NAMALWA (cell line): ENCODE data around the gene PGAP6.
"Not testable (repeated sequence)": the region's sequence is repeated elsewhere in the genome, so short reads cannot be mapped to it uniquely, and the experiment has no call there.

Experiments
- DNase-seq: peaks from one replicate; pipeline ENCODE4 v3.0.0-alpha.2; 2015; ENCODE audit warnings: low spot score

The PGAP6 gene, protein sequence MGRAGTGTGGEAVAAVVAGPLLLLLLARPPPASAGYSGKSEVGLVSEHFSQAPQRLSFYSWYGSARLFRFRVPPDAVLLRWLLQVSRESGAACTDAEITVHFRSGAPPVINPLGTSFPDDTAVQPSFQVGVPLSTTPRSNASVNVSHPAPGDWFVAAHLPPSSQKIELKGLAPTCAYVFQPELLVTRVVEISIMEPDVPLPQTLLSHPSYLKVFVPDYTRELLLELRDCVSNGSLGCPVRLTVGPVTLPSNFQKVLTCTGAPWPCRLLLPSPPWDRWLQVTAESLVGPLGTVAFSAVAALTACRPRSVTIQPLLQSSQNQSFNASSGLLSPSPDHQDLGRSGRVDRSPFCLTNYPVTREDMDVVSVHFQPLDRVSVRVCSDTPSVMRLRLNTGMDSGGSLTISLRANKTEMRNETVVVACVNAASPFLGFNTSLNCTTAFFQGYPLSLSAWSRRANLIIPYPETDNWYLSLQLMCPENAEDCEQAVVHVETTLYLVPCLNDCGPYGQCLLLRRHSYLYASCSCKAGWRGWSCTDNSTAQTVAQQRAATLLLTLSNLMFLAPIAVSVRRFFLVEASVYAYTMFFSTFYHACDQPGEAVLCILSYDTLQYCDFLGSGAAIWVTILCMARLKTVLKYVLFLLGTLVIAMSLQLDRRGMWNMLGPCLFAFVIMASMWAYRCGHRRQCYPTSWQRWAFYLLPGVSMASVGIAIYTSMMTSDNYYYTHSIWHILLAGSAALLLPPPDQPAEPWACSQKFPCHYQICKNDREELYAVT

DNA sequence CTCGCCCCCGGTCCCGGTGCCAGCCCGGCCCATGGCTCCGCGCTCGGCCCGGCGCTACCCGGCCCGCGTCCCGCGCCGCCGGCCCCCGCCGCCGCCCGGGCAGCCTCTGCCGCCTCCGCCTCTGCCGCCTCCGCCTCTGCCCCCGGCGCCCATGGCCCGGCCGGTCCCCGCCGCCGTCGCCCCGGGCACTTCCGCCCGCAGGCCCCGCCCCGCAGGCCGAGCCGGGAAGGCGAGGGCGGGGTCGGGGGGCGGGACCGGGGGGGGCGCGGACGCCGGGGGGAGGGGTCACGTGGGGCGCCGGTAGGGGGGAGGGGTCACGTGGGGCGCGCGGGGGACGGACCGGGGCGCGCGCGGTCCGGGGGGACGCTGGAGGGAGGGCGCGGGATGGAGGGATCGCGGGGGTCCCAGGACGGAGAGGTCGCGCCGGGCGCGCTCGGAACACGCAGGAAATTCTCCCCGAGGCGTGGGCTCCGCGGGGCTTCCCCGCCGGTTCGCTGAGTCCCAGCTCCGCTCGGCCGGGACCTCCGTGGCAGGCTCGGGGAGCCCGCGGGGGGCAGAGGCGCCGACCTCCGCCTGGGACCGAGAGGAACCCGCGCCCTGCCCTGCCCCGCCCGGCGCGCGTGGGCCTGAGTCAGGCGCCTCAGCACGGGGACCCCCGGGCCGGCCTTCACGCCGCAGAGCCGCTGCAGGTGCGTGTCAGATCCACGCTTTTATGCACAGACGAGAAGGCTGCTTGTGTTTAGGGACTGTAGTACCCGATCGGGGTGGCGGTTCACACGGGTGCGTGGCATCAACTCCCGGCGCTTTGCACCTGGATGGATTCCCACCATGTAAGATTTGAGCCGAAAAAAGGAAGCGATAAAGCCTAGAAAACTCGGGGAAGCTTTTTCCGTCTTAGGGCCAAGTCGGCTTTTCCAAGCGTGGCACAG, at the start of gene PGAP6:
TSS of gene PGAP6 (minus strand) at position 190 of the 929 bp plus-strand sequence. CDS start at position 33, 157 bp downstream.
- DNase-seq, result peak; percentile 70

DNA sequence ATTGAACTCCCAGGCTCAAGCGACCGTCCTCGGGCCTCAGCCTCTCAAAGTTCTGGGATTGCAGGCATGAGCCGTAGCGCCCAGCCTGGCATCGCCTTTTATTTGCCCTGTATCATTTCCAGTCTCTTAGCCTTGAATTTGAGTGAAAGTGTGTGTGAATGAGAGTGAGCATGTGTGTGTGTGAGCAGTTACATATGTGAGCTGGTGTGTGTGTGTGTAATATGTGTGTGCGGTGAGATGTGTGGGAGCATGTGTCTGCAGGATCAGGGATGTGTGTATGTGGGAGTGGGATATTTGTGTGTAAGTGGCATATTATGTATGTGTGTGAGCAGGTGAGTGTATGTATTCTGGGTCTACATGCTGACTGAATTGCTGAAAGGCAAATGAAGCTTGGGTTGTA, 49.1 kb upstream of the PGAP6 start:
- no peak for DNase-seq

DNA sequence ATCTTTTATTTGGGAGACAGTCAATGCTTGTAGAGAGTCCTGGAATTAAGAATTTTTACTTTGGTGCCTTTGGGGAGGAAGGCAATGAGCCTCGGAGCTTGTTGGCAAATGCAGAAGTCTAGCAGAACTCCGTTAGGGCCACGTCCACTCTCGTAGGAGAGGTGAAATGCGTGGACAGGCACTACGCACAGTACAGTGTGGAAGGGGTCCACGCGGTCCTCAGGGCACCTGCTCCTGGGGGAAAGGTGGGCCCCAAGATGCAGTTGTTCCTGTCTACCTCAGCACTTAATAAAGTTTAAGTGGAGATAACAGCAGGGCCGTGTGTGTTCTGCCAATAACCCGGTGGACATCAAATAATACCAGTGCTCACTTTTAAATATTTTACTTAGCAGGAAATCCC, 45.5 kb upstream of the PGAP6 start:
- no peak for DNase-seq

DNA sequence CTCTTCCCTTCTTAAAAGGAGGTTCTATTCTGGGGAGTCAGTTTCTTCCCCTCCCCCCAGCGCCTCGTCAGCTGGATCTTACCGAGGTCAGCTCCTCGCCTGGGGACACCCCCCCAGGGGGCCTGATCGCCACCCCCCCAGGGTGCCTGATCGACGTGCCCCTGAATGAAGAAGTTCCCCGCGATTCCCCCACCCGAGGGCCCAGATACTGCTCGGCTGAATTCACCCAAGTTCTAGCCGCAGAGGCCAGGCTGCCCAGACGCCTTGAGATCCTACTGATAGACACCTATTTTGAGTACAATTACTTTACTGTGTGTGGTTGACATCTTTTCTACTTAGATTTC, 45.1 kb upstream of the PGAP6 start:
- no peak for DNase-seq

DNA sequence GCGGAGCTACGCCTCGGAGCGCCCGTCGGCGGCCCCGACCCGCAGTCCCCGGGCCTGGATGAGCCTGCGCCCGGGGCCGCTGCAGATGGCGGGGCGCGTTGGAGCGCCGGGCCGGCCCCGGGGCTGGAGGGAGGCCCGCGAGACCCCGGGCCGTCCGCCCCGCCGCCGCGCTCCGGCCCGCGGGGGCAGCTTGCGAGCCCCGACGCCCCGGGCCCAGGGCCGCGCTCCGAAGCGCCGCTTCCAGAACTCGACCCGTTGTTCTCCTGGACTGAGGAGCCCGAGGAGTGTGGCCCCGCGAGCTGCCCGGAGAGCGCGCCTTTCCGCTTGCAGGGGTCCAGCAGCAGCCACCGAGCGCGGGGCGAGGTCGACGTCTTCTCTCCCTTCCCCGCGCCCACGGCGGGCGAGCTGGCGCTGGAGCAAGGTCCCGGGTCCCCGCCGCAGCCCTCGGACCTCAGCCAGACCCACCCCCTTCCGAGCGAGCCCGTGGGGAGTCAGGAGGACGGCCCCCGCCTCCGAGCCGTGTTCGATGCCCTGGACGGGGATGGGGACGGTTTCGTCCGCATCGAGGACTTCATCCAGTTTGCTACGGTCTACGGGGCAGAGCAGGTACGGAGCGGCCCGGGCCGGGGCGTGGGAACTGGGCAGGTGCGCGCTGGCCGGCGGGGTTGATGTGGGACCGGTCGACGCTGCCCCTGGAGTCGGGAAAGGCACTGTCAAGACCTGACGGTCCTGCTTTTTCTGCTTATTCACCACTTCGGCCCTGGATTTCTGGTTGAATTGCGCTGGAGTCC, 44.5 kb upstream of the PGAP6 start:
- DNase-seq, result no peak

DNA sequence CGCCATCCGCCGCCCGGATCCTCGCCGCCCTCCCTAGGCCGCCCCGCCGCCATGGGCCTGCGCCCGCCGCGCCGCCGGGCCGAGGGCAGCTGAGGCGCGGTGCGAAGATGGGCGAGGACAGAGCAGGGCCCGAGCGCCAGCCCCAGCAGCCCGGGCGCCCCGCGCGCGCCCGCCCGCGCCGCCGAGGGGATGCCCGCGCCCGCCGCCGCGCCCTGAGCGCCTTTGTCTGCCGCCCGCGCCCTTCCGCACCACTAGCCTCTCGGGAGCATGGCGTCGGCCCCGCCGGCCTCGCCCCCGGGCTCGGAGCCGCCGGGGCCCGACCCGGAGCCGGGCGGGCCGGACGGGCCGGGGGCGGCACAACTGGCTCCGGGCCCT, 43.9 kb upstream of the PGAP6 start:
- DNase-seq, result no peak

DNA sequence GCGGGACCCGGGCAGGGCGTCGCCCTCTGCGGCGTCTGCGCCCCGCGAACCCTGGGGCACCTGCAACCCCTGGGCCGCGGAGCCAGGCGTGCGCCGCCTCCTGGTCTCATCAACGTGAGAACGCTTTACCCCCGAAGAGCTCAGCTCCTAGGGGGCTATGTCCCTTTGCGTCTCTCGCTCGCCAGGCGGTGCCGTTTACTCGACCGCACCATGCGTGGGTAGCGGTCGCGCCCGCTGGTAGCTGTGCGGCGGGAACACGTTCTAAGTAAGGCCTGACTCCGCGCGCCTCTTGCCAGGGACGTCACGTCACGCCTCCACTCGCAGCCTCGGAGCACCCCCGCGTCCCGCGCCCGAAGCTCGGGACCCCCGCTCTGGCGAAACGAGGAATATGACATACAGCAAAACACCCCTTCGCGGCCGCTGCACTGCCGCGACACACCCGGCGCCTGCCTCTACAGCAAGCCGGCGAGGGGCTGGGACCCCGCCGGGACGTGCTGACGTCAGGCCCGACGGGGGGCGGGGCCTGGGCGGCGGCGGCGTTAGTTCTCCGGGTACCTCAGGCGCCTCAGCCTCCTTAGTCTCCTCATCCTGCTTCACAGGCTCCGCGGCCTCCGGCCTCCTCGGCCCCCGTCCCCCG, 43.4 kb upstream of the PGAP6 start, which contains the start of gene RAB11FIP3:
TSS of gene RAB11FIP3 (plus strand) at position 568 of the 637 bp plus-strand sequence. CDS start 358 bp downstream, outside the sequence.
- peak; percentile 89 for DNase-seq

DNA sequence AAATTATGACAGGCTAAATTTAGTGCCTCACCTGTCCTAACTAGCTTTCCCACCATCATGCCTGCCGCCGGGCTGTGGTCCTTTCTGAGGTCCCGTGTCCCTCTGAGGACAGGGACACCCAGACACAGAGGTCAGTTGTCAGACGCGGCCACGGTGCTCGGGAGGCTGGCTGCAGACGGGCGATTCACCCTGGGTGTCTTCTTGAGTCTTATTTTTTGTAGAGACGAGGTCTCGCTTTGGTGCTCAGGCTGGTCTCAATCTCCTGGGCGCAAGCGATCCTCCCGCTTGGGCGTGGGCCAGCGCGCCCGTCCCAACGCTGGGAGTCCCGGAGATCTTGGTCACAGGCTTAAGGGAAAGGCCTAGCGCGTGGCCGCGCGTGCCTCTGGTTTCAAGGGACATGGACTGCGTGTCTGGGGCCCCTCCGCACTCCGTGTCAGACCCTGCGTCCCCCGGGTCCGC, 42.9 kb upstream of the PGAP6 start:
- DNase-seq, result no peak

DNA sequence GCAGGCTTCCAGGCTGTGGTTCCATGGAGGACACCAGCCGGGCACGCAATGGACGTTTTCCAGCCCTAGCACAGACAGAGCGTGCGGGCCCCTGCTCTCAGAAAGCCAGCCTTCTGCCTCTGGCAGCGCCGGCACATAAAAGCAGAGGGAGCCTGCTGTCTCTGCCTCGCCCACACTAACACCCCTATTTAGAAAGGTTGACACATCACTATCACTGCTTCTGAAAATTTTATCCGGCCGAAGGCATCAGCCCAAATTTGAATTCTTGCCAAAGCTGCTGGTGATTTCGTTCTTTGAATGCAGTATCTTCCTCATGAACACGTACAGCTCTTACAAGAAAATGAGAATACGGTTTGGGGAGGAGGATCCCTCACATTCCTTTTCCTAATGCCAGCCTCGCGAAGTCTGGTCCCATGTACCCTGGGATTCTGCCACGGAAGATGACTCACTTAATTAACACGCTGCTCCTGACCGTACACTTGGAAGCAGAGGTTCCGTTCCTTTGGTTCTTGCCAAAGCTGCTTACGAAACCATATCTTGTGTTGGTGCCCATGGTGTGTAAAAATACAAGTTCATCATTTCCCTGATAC, 42.4 kb upstream of the PGAP6 start:
- no peak for DNase-seq

DNA sequence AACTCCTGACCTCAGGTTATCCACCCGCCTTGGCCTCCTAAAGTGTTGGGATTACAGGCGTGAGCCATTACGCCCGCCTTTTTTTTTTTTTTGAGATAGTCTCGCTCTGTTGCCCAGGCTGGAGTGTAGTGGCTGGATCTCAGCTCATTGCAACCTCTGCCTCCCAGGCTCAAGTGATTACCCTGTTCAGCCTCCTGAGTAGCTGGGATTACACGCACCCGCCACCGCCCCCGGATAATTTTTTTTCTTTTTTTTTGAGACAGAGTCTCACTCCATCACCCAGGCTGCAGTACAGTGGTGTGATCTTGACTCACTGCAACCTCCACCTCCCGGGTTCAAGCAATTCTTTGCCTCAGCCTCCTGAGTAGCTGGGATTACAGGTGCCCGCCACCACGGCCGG, 40.4 kb upstream of the PGAP6 start:
- DNase-seq, result not testable (repeated sequence)

DNA sequence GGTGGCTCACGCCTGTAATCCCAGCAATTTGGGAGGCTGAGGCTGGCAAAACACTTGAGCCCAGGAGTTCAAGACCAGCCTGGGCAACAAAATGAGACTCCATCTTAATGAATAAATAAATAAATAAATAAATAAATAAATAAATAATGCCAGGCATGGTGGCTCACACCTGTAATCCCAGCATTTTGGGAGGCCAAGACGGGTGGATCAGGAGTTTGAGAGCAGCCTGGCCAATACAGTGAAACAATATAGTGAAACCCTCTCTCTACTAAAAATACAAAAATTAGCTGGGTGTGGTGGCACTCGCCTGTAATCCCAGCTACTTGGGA, 33.4 kb upstream of the PGAP6 start:
- not testable (repeated sequence) for DNase-seq

DNA sequence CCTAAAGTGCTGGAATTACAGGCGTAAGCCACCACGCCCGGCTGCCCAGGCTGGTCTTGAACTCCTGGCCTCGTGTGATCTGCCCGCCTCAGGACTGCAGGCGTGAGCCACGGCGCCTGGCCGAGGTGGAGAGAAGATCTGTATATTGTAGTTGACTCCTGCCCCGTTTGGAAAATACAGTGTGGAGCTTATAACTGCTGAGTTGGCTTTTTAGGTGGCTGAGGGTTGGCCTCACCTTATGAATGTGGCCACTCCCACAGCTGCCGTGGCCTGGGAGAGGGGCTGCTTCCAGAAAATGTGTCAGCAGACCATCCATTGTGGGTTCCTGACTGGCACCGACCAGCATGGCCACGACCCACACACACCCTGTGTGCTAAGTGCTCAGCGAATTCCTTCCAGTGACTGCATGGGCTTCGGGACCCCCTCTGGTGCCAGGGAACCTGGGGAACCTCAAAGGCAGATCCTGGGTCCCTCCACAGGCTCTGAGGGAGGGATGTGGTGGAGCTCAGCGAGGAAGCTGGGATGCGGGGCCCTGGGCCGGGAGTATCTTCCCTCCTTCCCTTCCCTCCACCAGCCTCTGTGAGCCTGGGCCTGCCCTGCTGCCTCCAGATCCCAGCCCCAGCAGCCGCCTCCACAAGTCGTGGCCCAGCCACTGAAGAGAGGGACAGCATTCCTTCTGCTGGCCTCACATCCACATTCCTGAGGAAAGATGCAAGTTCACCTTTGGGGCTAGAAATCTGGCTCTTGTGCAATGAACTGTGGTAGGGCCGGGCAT, 32.8 kb upstream of the PGAP6 start:
- DNase-seq, result no peak

DNA sequence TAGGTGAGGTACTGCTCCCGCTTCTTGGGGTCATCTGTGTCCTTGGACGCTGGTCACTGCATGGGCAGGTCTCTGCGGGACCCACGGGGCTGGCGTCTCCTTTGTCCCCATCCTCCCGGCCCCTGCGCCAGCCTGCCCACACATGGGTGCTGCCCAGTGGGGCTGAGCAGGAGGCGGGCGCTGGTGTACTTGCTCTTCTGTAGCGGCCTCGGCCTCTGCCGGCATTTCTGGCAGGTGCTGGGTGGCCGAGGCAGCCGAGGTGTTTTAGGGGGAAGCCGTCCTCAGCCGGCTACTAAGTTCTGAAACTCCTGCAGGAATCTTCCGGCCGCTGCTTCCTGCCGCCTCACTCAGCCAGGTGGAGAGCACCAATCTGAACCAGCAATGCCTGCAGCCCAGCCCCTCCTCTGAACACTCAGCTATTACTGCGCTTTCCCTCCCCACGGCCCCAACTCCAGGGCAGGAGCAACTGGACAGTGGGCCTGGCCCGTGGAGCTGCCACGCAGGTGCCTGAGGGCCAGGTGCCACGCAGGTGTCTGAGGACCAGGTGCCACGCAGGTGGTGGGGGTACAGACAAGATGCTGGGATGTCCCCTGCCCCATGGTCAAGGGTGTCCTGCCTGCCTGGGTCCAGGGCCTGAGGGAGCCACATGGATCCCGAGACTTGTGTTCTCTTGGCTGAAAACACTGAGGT, 29.9 kb upstream of the PGAP6 start:
- DNase-seq, result no peak

DNA sequence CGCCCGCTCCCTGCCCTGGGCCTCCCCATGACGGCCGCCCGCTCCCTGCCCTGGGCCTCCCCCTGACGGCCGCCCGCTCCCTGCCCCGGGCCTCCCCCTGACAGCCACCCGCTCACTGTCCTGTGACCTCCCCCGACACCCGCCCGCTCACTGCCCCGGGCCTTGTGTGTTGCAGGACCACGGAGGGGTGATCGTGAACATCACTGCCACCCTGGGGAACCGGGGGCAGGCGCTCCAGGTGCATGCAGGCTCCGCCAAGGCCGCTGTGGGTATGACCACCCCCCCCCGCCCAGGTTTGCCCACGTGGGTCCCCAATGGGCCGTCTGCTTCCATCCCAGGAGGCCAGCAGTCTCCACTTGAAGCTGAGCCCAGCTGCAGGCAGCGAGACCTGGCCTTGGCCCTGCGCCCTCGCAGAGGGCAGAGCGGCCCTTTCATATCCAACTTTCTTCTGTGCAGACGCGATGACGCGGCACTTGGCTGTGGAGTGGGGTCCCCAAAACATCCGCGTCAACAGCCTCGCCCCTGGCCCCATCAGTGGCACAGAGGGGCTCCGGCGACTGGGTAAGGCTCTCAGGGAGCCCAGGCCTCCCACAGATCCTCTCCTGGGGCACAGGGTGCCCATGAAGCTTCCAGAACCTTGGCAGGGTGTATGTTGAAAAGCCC, 28.9 kb upstream of the PGAP6 start:
- no peak for DNase-seq

DNA sequence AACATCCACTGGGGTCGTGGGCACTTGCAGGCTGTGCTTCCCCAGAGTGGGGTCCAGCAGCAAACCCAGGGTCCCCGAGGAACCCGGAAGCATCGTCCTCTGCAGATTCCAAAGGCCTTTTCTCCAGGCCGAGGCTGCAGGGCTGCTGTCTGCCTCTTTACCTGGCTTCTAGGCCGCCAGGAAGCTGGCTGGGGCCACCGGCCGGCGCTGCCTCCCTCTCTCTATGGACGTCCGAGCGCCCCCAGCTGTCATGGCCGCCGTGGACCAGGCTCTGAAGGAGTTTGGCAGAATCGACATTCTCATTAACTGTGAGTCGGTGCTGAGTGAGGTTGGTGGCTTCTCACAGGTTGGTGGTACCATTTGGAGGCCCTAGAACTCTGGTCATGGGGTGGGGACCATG, 25.5 kb upstream of the PGAP6 start:
- no peak for DNase-seq

DNA sequence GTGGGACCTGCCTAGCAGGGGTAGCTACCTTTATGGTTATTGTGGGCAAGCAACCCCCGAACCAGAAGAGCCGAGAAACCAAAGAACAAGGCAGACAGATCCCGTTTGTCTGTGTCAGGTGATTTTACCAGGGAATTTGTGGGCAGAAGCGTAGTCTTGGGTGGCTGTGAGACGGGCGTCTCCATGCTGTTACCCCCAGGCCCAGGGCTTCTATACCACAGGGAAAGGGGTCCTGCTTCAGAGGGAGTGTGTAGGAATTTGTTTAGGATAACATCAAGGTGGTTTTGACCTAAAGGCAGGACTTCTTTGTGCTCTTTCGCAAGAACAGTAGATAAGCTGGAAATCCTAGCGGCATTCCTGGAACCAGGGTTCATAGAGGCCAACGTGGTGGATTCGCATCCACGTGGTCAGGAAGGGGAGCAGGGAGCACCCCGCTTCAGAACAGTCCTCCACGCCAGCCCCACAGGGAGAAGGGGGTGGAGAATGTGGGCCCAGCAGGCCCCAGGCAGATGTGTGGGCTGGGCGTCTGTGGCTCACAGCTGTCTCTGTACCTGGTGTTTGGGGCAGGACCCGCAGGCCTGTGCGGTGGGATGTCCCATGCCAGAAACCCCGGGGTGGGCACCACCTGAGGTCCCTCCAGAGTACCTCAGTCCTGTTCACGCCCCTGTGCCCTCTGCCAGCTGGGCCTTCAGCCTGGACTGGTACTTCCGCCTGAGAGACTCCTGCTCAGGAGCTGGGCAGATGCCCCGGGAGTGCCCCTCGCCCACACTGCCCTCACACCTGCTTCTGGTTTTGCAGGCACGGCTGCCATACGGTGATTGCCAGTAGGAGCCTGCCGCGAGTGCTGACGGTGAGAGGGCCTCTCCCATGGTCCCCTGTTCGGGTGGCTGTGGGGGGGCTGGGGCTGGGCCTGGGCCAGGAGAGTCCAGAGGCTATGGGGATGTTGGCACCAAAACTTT, 24.0 kb upstream of the PGAP6 start:
- DNase-seq, result no peak

DNA sequence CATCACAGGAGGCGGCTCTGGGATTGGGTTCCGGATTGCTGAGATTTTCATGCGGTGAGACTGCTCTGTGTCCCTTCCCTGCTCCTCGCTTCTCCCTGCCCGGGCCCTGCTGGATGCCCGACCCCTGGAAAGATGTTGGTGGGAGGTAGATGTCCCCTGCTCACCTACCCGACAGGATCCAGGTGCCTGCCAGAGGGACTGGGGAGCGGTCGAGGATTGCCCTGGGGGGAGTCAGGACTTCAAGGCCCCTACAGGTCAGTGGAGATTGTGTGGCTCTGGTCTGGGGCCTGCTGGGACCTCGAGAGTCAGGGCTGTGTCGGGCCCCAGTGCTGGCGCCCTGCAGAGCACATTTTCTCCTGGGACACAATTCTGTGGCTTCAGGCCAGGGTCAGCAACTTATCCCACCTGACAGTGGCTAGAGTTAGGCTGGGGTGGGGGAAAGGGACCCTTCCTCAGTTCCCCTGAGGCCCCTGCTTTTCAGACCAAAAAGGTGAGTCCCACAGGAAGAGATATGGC, 23.3 kb upstream of the PGAP6 start:
- DNase-seq, result no peak
